Superior temporal gyrus (tissue), 1 donor: ENCODE data around the gene TFAP2B.

Experiments
- DNase-seq: peaks from one replicate; pipeline ENCODE4 v3.0.0-alpha.2; 2016; ENCODE audit errors: extremely low spot score

TFAP2B gene

GRCh38 chr6:50848989-50849795 lies 30.5 kb downstream of the TFAP2B start:
- DNase-seq = no peak

GRCh38 chr6:50849796-50850180 lies 31.1 kb downstream of the TFAP2B start:
- DNase-seq = no peak

- no peak for DNase-seq
Observed at GRCh38 chr6:50850223-50851048, 31.8 kb downstream of the TFAP2B start.

- no peak for DNase-seq
Observed at GRCh38 chr6:50851049-50851845, 32.6 kb downstream of the TFAP2B start.

- DNase-seq = no peak
Observed at GRCh38 chr6:50853939-50854338, 35.3 kb downstream of the TFAP2B start.

- DNase-seq = no peak
Observed at GRCh38 chr6:50861692-50862091, 43.0 kb downstream of the TFAP2B start.

- peak; percentile 24 for DNase-seq
Observed at GRCh38 chr6:50862176-50862575, 43.5 kb downstream of the TFAP2B start.

- no peak for DNase-seq
Observed at GRCh38 chr6:50864601-50865000, 45.9 kb downstream of the TFAP2B start.

- no peak for DNase-seq
Observed at GRCh38 chr6:50868466-50868865, 49.8 kb downstream of the TFAP2B start.

- no peak for DNase-seq
Observed at GRCh38 chr6:50873167-50873566, 54.5 kb downstream of the TFAP2B start.

GRCh38 chr6:50884364-50884763 lies 65.7 kb downstream of the TFAP2B start:
- no peak for DNase-seq

GRCh38 chr6:50887112-50887511 lies 68.4 kb downstream of the TFAP2B start:
- DNase-seq = no peak

- DNase-seq = no peak
Observed at GRCh38 chr6:50889497-50889896, 70.8 kb downstream of the TFAP2B start.

- DNase-seq = no peak
Observed at GRCh38 chr6:50889935-50890334, 71.3 kb downstream of the TFAP2B start.

GRCh38 chr6:50890579-50890978 lies 71.9 kb downstream of the TFAP2B start:
- no peak for DNase-seq

- DNase-seq = no peak
Observed at GRCh38 chr6:50891290-50891689, 72.6 kb downstream of the TFAP2B start.
